Breast epithelium (tissue), 3 donors: ENCODE results near the gene KIF5A.

Source experiments
- CTCF ChIP-seq, 3 donors: fragments of 450-650 bp; IDR thresholded peaks; one replicate each; pipeline ENCODE4 v1.5.1; 2016 to 2017; ENCODE audit warnings: antibody characterized with exemption in 3 of 3, mild to moderate bottlenecking in 3 of 3, moderate library complexity in 3 of 3
- POLR2AphosphoS5 ChIP-seq, 3 donors: sonication (generic); formaldehyde crosslinking; IDR thresholded peaks; one replicate each; pipeline ENCODE4 v1.6.1; 2017; ENCODE audit warnings: antibody characterized with exemption in 3 of 3

GRCh38 chr12:57609101-57609780, 59.4 kb downstream of the KIF5A start:
- no peak for TF ChIP-seq CTCF (IDR thresholded peaks at IDR 0.05)
- TF ChIP-seq POLR2AphosphoS5 (IDR thresholded peaks at IDR 0.05), result no peak
